GM23338 (cell line): ENCODE results near the gene TUBGCP2.

Experiments used
- CREB1 ChIP-seq: fragments of 250-450 bp; sonication (Bioruptor Pico); IDR thresholded peaks from 2 replicates; pipeline ENCODE4 v1.5.0; 2020; ENCODE audit warnings: low read depth, mild to moderate bottlenecking, moderate library complexity
- ETS1 ChIP-seq: IDR thresholded peaks from 2 replicates; pipeline ENCODE4 v1.6.1; 2016; ENCODE audit warnings: antibody characterized with exemption
- EZH2 ChIP-seq: fragments of 200-600 bp; sonication (generic); IDR thresholded peaks from one replicate; pipeline ENCODE4 v1.8.0; 2017; ENCODE audit warnings: antibody characterized with exemption, mild to moderate bottlenecking, low read depth; ENCODE audit not compliant: unreplicated experiment
- EZH2phosphoT487 ChIP-seq: fragments of 200-600 bp; sonication (generic); IDR thresholded peaks from one replicate; pipeline ENCODE4 v1.8.1; 2018; ENCODE audit warnings: antibody characterized with exemption; ENCODE audit not compliant: unreplicated experiment
- JUNB ChIP-seq: IDR thresholded peaks from one replicate; pipeline ENCODE4 v1.6.1; 2016; ENCODE audit warnings: antibody characterized with exemption; ENCODE audit not compliant: unreplicated experiment
- NANOG ChIP-seq: IDR thresholded peaks from 2 replicates; pipeline ENCODE4 v1.6.1; 2016; ENCODE audit warnings: antibody characterized with exemption, borderline replicate concordance
- POLR2AphosphoS5 ChIP-seq: IDR thresholded peaks from 2 replicates; pipeline ENCODE4 v1.6.1; 2016; ENCODE audit warnings: antibody characterized with exemption, low read depth
- ZNF114 ChIP-seq: fragments of 250-450 bp; sonication (Bioruptor Pico); IDR thresholded peaks from 2 replicates; pipeline ENCODE4 v1.5.0; 2020; ENCODE audit warnings: mild to moderate bottlenecking, moderate library complexity
- ZNF462 ChIP-seq: fragments of 250-450 bp; sonication (Bioruptor Pico); IDR thresholded peaks from 2 replicates; pipeline ENCODE4 v1.5.0; 2020; ENCODE audit warnings: mild to moderate bottlenecking, moderate library complexity
- TF ChIP-seq, protein P1 (sequence below), 2 experiments: fragments of 200-600 bp in 1 of 2; sonication (generic) in 1 of 2; conservative IDR thresholded peaks; 2 replicates each; pipeline versions ENCODE4 v1.5.1 to v1.6.1; 2016 to 2017; ENCODE audit warnings: antibody characterized with exemption in 2 of 2, low read depth in 2 of 2, mild to moderate bottlenecking in 2 of 2, moderate library complexity in 1 of 2
- TF ChIP-seq, protein P2 (sequence below): IDR thresholded peaks from one replicate; pipeline ENCODE4 v1.6.1; 2018; ENCODE audit warnings: antibody characterized with exemption; ENCODE audit not compliant: unreplicated experiment

DNA sequence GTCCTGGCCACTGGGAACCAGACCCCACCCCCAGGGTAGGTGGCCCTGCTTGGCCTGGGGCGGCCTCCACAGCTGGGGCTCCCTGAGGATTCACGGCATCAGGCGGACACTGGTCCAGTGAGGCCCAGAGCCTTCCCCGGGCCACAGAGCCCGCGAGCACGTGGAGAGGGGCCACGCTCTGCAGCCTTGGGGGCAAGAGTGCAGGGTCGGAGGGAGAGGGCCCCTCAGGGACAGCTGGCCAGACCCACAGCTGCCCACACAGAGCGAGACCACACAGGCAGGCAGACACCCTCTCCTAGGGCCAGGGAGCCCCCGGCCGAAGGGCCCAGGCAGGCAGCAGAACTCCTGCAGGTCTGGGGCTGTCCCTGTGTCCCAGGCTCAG is 60.3 kb downstream of the TUBGCP2 start:
- no peak for TF ChIP-seq POLR2AphosphoS5
- TF ChIP-seq, protein P1, sequence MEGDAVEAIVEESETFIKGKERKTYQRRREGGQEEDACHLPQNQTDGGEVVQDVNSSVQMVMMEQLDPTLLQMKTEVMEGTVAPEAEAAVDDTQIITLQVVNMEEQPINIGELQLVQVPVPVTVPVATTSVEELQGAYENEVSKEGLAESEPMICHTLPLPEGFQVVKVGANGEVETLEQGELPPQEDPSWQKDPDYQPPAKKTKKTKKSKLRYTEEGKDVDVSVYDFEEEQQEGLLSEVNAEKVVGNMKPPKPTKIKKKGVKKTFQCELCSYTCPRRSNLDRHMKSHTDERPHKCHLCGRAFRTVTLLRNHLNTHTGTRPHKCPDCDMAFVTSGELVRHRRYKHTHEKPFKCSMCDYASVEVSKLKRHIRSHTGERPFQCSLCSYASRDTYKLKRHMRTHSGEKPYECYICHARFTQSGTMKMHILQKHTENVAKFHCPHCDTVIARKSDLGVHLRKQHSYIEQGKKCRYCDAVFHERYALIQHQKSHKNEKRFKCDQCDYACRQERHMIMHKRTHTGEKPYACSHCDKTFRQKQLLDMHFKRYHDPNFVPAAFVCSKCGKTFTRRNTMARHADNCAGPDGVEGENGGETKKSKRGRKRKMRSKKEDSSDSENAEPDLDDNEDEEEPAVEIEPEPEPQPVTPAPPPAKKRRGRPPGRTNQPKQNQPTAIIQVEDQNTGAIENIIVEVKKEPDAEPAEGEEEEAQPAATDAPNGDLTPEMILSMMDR (conservative IDR thresholded peaks at IDR 0.05; ENCODE audit: low read depth in 2 of 2), result no peak
- no peak for TF ChIP-seq EZH2
- no peak for TF ChIP-seq ETS1
- TF ChIP-seq, protein P2, sequence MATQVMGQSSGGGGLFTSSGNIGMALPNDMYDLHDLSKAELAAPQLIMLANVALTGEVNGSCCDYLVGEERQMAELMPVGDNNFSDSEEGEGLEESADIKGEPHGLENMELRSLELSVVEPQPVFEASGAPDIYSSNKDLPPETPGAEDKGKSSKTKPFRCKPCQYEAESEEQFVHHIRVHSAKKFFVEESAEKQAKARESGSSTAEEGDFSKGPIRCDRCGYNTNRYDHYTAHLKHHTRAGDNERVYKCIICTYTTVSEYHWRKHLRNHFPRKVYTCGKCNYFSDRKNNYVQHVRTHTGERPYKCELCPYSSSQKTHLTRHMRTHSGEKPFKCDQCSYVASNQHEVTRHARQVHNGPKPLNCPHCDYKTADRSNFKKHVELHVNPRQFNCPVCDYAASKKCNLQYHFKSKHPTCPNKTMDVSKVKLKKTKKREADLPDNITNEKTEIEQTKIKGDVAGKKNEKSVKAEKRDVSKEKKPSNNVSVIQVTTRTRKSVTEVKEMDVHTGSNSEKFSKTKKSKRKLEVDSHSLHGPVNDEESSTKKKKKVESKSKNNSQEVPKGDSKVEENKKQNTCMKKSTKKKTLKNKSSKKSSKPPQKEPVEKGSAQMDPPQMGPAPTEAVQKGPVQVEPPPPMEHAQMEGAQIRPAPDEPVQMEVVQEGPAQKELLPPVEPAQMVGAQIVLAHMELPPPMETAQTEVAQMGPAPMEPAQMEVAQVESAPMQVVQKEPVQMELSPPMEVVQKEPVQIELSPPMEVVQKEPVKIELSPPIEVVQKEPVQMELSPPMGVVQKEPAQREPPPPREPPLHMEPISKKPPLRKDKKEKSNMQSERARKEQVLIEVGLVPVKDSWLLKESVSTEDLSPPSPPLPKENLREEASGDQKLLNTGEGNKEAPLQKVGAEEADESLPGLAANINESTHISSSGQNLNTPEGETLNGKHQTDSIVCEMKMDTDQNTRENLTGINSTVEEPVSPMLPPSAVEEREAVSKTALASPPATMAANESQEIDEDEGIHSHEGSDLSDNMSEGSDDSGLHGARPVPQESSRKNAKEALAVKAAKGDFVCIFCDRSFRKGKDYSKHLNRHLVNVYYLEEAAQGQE, result no peak
- TF ChIP-seq ZNF114, result no peak
- no peak for TF ChIP-seq CREB1 (CRISPR knock-in tag)
- no peak for TF ChIP-seq EZH2phosphoT487
- TF ChIP-seq JUNB, result no peak
- no peak for TF ChIP-seq NANOG
- no peak for TF ChIP-seq ZNF462
